Neural cell (in vitro differentiated cells): Measurements from ENCODE around the gene MIF.

ENCODE experiments used
- EP300 ChIP-seq: fragments of 450-650 bp; conservative IDR thresholded peaks from 2 replicates; pipeline ENCODE4 v1.6.1; 2014; ENCODE audit warnings: antibody characterized with exemption, mild to moderate bottlenecking, moderate library complexity; ENCODE audit not compliant: poor library complexity, severe bottlenecking
- EZH2 ChIP-seq: fragments of 200-600, 300-800 bp; shearing (Covaris generic), sonication (generic); IDR thresholded peaks from 2 replicates; pipeline ENCODE4 v1.6.1; 2014; ENCODE audit warnings: antibody characterized with exemption, low read length, borderline replicate concordance, mild to moderate bottlenecking; ENCODE audit not compliant: insufficient read depth, poor library complexity, severe bottlenecking
- POLR2AphosphoS5 ChIP-seq: IDR thresholded peaks from 2 replicates; pipeline ENCODE4 v1.6.1; 2012
- RAD21 ChIP-seq: fragments of 450-650 bp; conservative IDR thresholded peaks from 2 replicates; pipeline ENCODE4 v1.6.1; 2014; ENCODE audit warnings: antibody characterized with exemption, mild to moderate bottlenecking, moderate library complexity
- SMC3 ChIP-seq: fragments of 450-650 bp; conservative IDR thresholded peaks from 2 replicates; pipeline ENCODE4 v1.6.1; 2014; ENCODE audit warnings: antibody characterized with exemption, mild to moderate bottlenecking, moderate library complexity; ENCODE audit not compliant: poor library complexity
- TAF1 ChIP-seq: IDR thresholded peaks from 2 replicates; pipeline ENCODE4 v1.6.1; 2012; ENCODE audit warnings: low read depth
- TF ChIP-seq, protein P1 (sequence below): fragments of 450-650 bp; IDR thresholded peaks from 2 replicates; pipeline ENCODE4 v1.5.1; 2014; ENCODE audit warnings: antibody characterized with exemption, mild to moderate bottlenecking, moderate library complexity; ENCODE audit not compliant: poor library complexity, severe bottlenecking

GRCh38 chr22:23844739-23845202 is 49.4 kb upstream of the MIF start:
- TF ChIP-seq, protein P1, sequence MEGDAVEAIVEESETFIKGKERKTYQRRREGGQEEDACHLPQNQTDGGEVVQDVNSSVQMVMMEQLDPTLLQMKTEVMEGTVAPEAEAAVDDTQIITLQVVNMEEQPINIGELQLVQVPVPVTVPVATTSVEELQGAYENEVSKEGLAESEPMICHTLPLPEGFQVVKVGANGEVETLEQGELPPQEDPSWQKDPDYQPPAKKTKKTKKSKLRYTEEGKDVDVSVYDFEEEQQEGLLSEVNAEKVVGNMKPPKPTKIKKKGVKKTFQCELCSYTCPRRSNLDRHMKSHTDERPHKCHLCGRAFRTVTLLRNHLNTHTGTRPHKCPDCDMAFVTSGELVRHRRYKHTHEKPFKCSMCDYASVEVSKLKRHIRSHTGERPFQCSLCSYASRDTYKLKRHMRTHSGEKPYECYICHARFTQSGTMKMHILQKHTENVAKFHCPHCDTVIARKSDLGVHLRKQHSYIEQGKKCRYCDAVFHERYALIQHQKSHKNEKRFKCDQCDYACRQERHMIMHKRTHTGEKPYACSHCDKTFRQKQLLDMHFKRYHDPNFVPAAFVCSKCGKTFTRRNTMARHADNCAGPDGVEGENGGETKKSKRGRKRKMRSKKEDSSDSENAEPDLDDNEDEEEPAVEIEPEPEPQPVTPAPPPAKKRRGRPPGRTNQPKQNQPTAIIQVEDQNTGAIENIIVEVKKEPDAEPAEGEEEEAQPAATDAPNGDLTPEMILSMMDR: no peak
- no peak for TF ChIP-seq POLR2AphosphoS5
- TF ChIP-seq TAF1: no peak
- no peak for TF ChIP-seq EP300
- TF ChIP-seq EZH2: no peak
- TF ChIP-seq SMC3: no peak
- no peak for TF ChIP-seq RAD21
